UCSD-AML1 (cell line): Measurements from ENCODE around the gene RWDD3.

Experiments used
- DNase-seq: peaks from one replicate; lab custom pipeline; 2025; ENCODE audit not compliant: unreplicated experiment; lab: John Stamatoyannopoulos, UW

RWDD3 gene

GRCh38 chr1:95229706-95230105, 4.3 kb upstream of the RWDD3 start:
- DNase-seq = no peak

- DNase-seq = no peak
Observed at GRCh38 chr1:95230256-95230655, 3.8 kb upstream of the RWDD3 start.

GRCh38 chr1:95230768-95231191, 3.2 kb upstream of the RWDD3 start:
- DNase-seq = no peak

GRCh38 chr1:95232646-95233318, 1.2 kb upstream of the RWDD3 start:
- DNase-seq = no peak

GRCh38 chr1:95233319-95233736, 682 bp upstream of the RWDD3 start:
- DNase-seq = no peak

GRCh38 chr1:95236784-95237575, 3.0 kb downstream of the RWDD3 start:
- DNase-seq = no peak

- DNase-seq = no peak
Observed at GRCh38 chr1:95237981-95238703, 4.1 kb downstream of the RWDD3 start.

GRCh38 chr1:95245029-95245428, 11.0 kb downstream of the RWDD3 start:
- DNase-seq = no peak

- no peak for DNase-seq
Observed at GRCh38 chr1:95246511-95246910, 12.5 kb downstream of the RWDD3 start.

GRCh38 chr1:95247607-95248006, 13.6 kb downstream of the RWDD3 start:
- no peak for DNase-seq

GRCh38 chr1:95249916-95250315, 15.9 kb downstream of the RWDD3 start:
- peak; percentile 12 for DNase-seq

- DNase-seq = no peak
Observed at GRCh38 chr1:95252422-95252821, 18.4 kb downstream of the RWDD3 start.

- DNase-seq = no peak
Observed at GRCh38 chr1:95254959-95255358, 20.9 kb downstream of the RWDD3 start.

GRCh38 chr1:95255826-95256225, 21.8 kb downstream of the RWDD3 start:
- no peak for DNase-seq

- DNase-seq = no peak
Observed at GRCh38 chr1:95257758-95258157, 23.7 kb downstream of the RWDD3 start.

- no peak for DNase-seq
Observed at GRCh38 chr1:95259245-95259644, 25.2 kb downstream of the RWDD3 start.

- DNase-seq = no peak
Observed at GRCh38 chr1:95262913-95263312, 28.9 kb downstream of the RWDD3 start.

GRCh38 chr1:95263450-95263849, 29.4 kb downstream of the RWDD3 start:
- DNase-seq = no peak

- no peak for DNase-seq
Observed at GRCh38 chr1:95265106-95265505, 31.1 kb downstream of the RWDD3 start.

- DNase-seq = no peak
Observed at GRCh38 chr1:95276429-95276828, 42.4 kb downstream of the RWDD3 start.

GRCh38 chr1:95278173-95279006, 44.4 kb downstream of the RWDD3 start:
- DNase-seq = no peak
